ENCODE data around the gene THOC5.
"Not testable (repeated sequence)": the region's sequence is repeated elsewhere in the genome, so short reads cannot be mapped to it uniquely, and the experiment has no call there.

THOC5 gene

DNA sequence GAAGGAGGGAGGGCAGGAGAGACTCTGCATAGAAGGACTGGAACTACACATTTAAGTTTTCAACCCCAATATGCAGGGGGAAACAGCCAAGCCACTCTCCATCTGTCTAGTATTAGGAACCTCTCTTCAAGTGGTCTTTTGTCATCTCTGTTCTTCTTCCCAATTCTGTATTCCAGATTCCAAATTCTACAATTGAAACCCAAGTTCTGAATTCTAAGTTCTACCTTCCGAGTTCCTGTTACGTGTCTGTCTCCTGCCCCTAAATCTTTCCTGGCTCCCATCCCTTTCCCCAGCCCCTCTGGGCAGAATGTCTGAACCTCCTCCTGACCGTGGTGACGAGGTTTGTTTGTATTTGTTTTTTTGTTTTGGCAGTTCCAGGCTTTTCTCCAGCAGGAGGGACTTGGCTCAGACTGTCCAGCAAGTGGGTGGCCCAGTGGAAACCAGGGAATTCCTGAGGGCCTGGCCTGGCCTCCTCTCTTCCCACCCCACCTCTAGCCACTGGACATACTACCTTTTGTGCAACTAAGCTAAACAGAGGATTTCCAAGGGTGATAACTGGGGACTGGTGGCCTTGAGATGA, 1.6 kb upstream of the THOC5 start:
- TF ChIP-seq, protein P1, sequence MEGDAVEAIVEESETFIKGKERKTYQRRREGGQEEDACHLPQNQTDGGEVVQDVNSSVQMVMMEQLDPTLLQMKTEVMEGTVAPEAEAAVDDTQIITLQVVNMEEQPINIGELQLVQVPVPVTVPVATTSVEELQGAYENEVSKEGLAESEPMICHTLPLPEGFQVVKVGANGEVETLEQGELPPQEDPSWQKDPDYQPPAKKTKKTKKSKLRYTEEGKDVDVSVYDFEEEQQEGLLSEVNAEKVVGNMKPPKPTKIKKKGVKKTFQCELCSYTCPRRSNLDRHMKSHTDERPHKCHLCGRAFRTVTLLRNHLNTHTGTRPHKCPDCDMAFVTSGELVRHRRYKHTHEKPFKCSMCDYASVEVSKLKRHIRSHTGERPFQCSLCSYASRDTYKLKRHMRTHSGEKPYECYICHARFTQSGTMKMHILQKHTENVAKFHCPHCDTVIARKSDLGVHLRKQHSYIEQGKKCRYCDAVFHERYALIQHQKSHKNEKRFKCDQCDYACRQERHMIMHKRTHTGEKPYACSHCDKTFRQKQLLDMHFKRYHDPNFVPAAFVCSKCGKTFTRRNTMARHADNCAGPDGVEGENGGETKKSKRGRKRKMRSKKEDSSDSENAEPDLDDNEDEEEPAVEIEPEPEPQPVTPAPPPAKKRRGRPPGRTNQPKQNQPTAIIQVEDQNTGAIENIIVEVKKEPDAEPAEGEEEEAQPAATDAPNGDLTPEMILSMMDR (IDR thresholded peaks at IDR 0.05; ENCODE audit: low read depth, low read length, missing control alignments) = no peak

DNA sequence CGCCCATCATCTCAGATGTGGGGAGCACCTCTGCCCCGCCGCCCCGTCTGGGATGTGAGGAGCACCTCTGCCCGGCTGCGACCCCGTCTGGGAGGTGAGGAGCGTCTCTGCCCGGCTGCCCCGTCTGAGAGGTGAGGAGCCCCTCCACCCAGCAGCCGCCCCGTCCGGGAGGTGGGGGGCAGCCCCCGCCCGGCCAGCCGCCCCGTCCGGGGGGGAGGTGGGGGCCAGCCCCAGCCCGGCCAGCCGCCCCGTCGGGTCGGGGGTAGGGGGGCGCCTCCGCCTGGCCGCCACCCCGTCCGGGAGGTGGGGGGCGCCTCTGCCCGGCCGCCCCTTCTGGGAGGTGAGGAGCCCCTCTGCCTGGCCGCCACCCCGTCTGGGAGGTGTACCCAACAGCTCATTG, 1.2 kb downstream of the THOC5 start:
- not testable (repeated sequence) for DNase-seq (ENCODE audit: extremely low read depth, low read depth)
- peak overlapping the region; percentile 80 for H3K4me3 ChIP-seq (replicated peaks; ENCODE audit: low read depth, low read length)

More for the DNA sequence above, 1.6 kb upstream of the THOC5 start:
- no peak overlapping the region for H3K4me3 ChIP-seq (replicated peaks; ENCODE audit: low read depth, low read length)
- DNase-seq (ENCODE audit: extremely low read depth, low read depth) = no peak

DNA sequence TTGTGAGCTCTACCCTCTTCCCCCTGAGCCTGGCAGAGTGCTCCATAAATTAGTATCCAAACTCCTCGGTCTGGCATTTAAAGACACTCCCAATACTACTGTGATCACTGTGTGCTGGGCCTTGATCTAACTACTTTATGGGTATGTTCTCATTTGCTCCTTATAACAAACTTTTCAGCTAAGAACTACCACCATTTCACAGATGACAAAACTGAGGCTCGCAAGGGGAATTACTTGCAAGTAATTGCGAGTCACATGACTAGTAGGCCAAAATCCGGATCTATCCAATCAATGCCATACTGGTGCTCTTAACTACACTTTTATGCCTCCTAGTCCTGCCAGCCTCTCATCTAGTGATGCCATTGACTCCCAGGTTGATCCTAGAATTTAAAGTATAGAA, 3.6 kb downstream of the THOC5 start:
- no peak for DNase-seq (ENCODE audit: extremely low read depth, low read depth)
- TF ChIP-seq, protein P1 (IDR thresholded peaks at IDR 0.05; ENCODE audit: low read depth, low read length, missing control alignments) = no peak
- no peak overlapping the region for H3K4me3 ChIP-seq (replicated peaks; ENCODE audit: low read depth, low read length)

DNA sequence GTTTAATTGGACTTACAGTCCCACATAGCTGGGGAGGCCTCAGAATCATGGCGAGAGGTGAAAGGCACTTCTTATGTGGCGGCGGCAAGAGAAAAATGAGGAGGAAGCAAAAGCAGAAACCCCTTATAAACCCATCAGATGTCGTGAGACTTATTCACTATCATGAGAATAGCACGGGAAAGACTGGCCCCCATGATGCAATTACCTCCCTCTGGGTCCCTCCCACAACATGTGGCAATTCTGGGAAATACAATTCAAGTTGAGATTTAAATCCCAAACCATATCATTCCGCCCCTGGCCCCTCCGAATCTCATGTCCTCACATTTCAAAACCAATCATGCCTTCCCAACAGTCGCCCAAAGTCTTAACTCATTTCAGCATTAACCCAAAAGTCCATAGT, 8.5 kb downstream of the THOC5 start:
- not testable (repeated sequence) for H3K4me3 ChIP-seq (replicated peaks; ENCODE audit: low read depth, low read length); DNase-seq (ENCODE audit: extremely low read depth, low read depth)

DNA sequence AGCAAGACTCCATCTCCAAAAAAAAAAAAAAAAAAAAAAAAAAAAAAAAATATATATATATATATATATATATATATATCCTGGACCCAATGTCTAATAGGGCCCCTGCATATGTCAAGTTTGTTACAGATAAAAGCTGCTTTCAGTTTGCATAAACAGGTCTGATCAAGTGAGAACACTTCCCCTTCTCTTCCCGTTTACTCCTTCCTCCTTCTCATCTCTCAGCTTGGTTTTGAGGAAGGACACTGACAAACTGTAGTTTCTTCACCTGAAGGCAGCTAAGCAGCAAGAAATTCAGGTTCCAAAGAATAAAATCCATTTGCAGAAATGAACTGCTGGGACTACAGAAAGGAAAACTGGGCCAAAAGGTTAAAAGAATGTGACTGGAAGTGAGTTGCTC, 11.7 kb downstream of the THOC5 start:
- no peak overlapping the region for H3K4me3 ChIP-seq (replicated peaks; ENCODE audit: low read depth, low read length)
- DNase-seq (ENCODE audit: extremely low read depth, low read depth) = no peak
- TF ChIP-seq, protein P1 (IDR thresholded peaks at IDR 0.05; ENCODE audit: low read depth, low read length, missing control alignments) = no peak

DNA sequence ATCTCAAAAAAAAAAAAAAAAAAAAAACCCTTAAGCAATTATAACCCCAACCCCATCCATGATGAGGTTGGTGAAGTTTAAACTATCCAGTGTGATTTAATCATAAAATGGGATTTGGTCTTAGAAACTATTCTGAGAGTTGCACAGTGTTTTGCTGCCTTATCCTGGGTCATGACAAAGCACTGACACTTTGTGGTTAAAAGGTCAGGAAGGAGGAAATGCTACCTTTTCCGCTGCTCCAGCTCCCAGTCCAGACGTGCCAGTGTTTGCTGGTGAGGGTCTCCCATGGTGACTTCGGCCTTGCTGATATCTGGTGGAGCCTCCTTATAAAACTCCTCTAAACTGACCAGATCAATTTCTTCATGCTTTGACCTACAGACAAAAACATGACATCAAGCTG, 14.5 kb downstream of the THOC5 start:
- DNase-seq (ENCODE audit: extremely low read depth, low read depth) = no peak
- TF ChIP-seq, protein P1 (IDR thresholded peaks at IDR 0.05; ENCODE audit: low read depth, low read length, missing control alignments) = no peak

DNA sequence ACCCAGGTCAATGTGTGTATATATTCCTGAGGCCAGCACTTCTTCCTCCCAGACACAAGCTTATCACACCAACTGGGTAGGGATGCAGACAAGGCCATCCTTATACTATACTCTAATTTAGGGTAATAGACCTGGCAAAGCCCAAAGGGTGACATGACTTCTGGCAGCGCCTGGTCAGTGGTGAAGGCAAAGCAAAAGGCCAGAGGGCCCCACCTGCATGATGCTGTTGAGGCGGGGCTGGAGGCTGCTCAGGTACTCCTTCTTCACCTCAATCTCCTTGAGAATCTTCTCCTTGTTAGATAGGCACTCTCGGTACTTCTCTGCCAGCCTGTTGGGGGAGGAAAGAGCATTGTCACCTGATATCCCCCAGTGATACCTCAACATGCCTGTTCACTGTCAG, 17.1 kb downstream of the THOC5 start:
- TF ChIP-seq, protein P1 (IDR thresholded peaks at IDR 0.05; ENCODE audit: low read depth, low read length, missing control alignments) = no peak
- no peak overlapping the region for H3K4me3 ChIP-seq (replicated peaks; ENCODE audit: low read depth, low read length)
- no peak for DNase-seq (ENCODE audit: extremely low read depth, low read depth)

More for the DNA sequence above, 14.5 kb downstream of the THOC5 start:
- H3K4me3 ChIP-seq (replicated peaks; ENCODE audit: low read depth, low read length) = no peak overlapping the region

DNA sequence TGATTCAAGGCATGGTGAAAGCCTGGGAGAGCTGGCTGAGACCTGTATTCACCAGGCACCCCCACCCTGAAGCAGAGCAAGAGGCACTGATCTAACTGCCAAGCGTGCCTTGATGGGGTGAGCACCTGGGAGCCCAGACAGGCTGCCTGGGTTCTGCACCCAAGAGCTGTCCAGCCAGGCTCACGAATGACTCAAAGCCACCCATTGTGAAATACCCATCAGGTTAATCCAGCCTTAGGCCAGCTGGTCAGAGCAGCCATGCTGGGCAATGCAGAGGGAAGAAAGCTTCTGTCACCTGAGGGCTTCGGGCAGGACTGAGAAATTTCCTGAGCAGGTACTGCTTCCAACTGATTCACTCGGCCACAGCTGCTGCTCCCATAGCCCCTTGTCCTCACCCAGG, 22.1 kb downstream of the THOC5 start:
- no peak for DNase-seq (ENCODE audit: extremely low read depth, low read depth)
- TF ChIP-seq, protein P1 (IDR thresholded peaks at IDR 0.05; ENCODE audit: low read depth, low read length, missing control alignments) = no peak
- H3K4me3 ChIP-seq (replicated peaks; ENCODE audit: low read depth, low read length) = no peak overlapping the region

Data from HFF-Myc (cell line).